Hindlimb muscle (tissue), 1 donor: ENCODE measurements around the gene SULT1C4. TPM values are rescaled to one million over a fixed set of nuclear protein-coding genes. Genes with fewer than 3 reads are reported as not detected.

Experiments used
- DNase-seq: peaks from one replicate; pipeline ENCODE4 v3.0.0-alpha.2; 2013
- polyA plus RNA-seq: library from polyadenylated mRNA; unstranded; fragments of 120-200 nt; gene quantifications from one replicate; pipeline ENCODE4 v1.2.1, GENCODE V29; 2013; ENCODE audit not compliant: insufficient read length

The SULT1C4 gene
- polyA plus RNA-seq, 1 donor, result 17.3 TPM

DNA sequence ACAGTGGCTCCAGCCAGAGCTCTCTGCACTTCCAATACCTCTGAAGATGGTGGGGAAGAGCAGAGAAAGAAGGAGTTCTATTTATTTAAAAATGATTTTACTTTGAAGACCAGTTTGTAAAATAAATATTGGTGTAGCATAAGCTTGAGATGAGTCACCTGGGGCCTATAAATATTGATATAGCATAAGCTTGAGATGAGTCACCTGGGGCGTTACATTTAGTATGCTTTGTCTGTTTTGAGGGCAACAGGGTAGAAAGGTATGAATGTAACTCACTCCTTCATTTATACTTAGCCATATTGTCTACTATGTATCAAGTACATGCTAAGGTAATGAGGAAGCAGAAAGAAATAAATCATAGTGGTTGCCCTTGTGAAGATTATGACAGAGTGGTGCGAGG, 7.7 kb upstream of the SULT1C4 start:
- DNase-seq, result no peak

DNA sequence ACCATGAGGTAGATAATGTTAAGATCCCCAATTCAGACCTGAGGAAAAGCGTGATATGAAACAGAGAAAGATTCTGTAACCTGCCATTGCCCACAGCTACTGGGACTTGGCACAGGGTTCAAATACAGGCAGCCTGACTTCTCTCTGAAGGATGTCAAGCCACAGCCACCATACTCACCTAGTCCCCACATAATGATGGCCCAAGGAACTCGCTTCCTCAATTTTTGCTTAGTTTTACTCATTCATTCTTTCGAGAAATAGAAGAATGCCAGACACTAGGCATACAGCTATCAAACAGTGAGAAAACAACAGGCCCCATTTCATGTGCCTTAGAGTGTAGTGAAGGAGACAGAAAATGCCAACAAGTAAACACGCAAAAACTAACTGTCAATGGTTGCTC, 980 bp upstream of the SULT1C4 start:
- no peak for DNase-seq

DNA sequence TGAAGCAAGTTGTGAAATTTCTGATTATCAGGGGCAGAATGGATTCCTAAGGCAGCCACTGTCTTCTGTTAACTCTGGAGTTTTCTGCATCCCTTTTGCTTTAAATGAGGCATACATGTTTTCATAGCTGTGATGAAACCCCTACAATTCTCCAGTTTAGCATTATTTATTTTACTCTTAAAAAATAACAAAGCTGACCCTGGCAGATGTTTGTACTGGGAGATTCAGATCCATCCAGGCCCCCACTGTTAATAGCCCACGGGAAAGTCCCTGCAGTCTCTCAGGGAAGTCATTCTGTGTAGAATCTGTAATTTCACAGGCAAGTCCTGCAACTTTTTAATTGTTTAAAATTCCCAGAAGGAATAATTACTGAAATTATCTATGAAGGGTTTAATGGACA, 353 bp upstream of the SULT1C4 start:
- no peak for DNase-seq

GRCh38 chr2:108378851-108379250, 1.1 kb downstream of the SULT1C4 start:
- no peak for DNase-seq

- no peak for DNase-seq
Measured at GRCh38 chr2:108382196-108382595, 4.4 kb downstream of the SULT1C4 start.

GRCh38 chr2:108383146-108383830, 5.5 kb downstream of the SULT1C4 start:
- no peak for DNase-seq

- no peak for DNase-seq
Measured at GRCh38 chr2:108384662-108385393, 7.1 kb downstream of the SULT1C4 start.

GRCh38 chr2:108385411-108386071, 7.8 kb downstream of the SULT1C4 start:
- DNase-seq, result no peak

GRCh38 chr2:108388045-108388444, 10.3 kb downstream of the SULT1C4 start:
- DNase-seq, result no peak

- no peak for DNase-seq
Measured at GRCh38 chr2:108390340-108390739, 12.6 kb downstream of the SULT1C4 start.

DNA sequence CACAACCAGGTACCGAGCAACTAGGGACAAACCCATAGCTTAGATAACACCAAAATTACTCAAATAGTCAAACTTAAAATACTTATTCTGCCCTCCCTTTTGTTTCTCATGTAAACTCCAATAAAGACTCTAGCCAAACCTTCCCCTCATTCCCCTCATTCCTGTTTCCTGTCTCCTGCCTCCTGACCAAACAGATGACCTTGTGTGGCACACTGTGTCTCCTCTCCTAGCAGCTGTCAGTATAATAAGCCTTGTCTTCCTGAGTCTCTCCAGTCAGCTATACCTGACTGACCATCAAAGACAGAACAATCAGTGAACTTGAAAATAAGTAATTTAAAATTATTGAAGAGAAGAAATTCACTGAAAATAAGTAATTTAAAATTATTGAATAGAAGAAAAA, 14.3 kb downstream of the SULT1C4 start:
- no peak for DNase-seq

DNA sequence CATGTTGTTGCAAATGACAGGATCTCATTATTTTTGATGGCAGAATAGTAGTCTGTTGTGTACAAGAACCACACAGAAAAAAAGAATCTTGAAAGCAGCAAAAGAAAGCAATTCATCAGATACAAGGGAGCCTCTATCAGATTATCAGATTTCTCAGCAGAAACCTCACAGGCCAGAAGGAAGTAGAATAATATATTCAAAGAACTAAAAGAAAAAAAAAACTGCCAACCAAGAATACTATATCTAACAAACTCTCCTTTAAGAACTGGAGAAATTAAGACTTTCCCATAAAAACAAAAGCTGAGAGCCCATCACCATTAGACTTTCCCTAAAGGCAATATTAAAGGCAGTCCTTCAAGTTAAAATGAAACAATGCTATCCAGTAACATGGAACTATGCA, 15.4 kb downstream of the SULT1C4 start:
- no peak for DNase-seq

DNA sequence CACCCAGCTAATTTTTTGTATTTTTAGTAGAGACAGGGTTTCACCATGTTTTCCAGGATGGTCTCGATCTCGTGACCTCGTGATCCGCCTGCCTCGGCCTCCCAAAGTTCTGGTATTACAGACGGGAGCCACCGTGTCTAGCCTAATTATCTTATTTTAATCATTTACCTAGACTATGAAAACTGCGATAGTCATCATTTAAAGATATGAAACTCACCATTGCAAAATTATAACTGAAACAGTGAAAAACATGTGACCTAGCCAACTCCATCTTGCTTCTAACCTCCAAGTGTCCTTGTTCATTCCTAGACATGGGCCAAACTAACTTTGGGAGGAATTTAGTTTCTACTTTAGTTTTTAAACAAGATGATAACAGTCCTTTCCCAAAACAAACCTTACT, 17.4 kb downstream of the SULT1C4 start:
- no peak for DNase-seq

DNA sequence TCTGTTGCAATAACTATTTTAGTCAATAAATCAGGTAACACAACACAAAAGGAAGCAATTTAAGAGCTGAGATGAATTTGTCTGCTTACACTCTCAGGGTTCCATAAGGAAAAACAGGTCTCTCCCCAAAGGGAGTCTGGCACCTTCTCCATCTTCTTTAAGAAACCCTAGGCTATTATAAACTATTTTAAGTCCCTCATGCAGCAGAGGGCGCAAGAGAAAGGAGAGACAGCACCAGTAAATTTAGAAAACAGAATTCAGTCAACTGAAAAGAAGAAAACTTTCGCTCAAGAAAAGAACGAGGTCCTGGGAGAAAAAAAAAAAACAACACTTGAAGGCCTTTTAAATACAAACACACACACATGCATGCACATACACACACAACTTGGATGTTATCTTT, 19.1 kb downstream of the SULT1C4 start:
- DNase-seq, result no peak

DNA sequence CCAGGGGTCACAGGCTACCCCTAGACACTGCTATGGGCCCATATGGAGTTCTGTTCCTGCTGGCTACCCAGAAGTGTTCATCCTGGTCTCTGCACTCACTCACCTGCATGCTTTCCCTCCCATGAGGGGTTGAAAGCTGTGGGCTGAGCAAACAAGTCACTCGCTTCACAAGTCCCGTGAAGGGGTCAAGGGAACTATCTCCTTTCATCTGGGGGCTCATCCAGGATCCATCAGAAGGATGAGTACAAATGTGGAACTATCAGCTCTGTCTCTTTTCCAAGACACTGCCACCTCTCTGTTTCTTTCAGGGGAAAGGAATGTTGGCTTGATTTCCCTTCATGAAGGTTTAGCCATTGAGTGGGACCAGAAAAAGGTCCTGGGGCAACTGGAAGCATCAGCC, 21.7 kb downstream of the SULT1C4 start:
- DNase-seq, result no peak

- DNase-seq, result no peak
Measured at GRCh38 chr2:108401800-108402199, 24.0 kb downstream of the SULT1C4 start.

DNA sequence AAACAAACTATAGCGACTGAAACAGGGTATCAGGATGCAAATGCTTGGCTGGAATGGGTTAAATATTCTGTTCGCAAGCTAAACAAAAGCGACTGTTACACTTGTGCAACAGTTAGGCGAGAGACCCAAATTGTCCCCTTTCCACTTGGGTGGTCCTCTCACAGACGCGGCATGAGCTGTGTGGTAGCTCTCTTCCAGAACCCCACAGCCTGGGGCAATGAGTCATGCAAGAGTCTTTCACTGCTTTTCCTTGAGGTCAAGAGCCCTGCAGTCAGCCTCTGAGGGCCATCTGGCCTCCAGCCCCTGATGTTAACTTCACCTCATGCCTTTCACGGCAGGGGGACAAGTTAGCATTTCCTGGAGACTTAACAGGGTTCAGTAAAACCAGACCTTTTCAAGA, 25.7 kb downstream of the SULT1C4 start:
- no peak for DNase-seq

DNA sequence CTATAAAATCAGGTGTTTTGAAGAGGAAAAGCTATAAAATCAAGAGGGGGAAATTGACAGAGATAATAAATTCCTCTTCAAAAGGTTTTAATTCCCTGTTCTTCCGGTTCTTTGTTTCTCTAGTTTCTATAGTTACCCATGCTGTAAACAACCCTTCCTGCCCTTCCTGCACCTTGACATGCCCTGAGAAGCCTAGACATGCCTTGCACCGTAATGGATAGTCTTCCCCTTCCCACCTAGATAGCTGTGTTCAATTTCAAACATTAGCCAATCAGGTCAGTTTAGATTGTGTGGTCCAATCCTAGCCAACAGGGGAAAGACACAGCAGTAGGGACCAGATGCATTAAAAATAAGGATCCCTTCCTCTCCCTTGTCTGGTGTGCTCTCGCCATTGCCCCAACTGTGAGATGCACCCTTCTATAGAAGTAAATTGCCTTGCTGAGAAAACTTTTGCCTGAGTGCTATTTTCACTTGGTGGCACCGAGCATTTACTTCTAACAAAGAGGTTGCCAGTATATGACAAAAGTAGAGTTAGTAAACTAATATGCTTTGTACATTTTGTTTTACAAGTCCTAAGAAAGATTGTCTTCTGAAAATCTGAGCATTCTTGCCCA, 27.1 kb downstream of the SULT1C4 start:
- no peak for DNase-seq

DNA sequence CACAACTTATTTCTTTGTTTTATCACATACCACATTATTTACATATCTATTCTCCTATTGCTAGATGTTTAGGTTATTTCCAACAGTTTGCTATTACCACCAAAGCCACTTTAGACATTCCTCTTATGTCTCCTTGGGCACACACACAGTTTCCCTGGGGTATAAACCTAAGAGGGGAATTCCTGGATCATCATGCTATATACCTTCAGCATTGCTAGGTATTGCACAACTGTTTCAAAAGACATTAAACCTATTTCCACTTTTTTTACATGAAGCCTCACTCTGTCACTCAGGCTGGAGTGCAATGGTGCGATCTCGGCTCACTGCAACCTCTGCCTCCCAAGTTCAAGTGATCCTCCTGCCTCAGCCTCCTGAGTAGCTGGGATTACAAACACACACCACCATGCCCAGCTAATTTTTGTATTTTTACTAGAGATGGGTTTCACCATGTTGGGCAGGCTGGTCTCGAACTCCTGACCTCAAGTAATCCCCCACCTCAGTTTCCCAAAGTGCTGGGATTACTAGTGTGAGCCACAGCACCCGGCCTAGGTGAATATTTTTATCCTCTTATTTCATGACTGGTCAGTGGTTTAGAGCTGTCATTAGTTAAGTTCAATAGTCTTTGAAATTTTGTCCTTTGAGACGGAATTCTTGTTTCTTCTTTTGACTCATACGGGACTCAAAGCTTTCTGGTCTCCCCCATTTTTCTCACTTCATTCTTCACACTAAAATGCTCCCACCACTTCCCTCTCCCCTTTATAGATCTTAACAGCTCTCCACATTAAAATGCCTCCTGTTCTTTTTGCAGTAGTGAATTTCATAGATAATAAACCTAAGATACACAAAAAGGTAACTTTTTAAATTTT, 30.3 kb downstream of the SULT1C4 start:
- no peak for DNase-seq

DNA sequence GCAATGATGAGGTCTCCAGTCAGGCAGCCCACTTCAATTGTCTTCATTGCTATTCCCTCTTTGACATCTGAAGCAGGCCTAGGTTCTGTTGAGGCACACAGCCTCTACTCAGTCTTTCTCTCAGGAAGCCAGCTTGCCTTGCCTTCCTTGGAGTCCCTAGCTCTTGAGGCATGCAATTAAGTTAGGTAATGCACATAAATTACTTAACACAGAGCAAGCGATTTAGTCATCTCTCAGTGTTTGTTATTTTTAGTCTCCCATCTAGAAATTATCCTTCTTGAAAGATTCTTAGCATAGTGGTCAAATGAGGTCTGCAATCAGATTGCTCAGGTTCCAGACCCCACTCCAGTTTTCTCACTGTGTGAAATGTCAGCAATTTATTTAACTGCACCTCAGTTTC, 32.0 kb downstream of the SULT1C4 start:
- no peak for DNase-seq

- DNase-seq, result no peak
Measured at GRCh38 chr2:108412995-108413710, 35.4 kb downstream of the SULT1C4 start.

- no peak for DNase-seq
Measured at GRCh38 chr2:108413711-108414095, 35.9 kb downstream of the SULT1C4 start.
